ENCODE results near the gene UNC13B.
A peak's percentile ranks its signal among the peaks of the same experiment; 100 is the strongest.
"Not testable (repeated sequence)": the region's sequence is repeated elsewhere in the genome, so short reads cannot be mapped to it uniquely, and the experiment has no call there.

The UNC13B gene

DNA sequence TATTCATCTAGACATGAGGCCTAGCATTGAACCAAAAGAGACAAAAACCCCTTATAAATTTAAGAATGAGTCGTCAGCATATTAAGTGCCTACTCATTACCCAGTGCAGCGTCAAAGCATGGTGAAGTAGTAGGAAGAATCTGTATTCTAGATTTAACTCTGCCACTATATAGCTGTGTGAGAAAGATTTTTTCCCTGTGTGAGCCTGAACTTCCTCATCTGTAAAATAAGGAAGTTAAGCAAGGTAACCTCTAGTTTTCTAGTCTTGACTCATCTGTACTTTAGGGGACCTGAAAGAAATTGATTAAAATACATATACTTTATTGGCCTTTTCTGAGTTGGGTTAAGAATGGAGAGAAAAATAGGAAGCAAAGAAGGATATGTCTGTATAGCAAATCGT is 246.0 kb downstream of the UNC13B start:
- no peak overlapping the region for H3K27ac ChIP-seq
- TF ChIP-seq, protein P1, sequence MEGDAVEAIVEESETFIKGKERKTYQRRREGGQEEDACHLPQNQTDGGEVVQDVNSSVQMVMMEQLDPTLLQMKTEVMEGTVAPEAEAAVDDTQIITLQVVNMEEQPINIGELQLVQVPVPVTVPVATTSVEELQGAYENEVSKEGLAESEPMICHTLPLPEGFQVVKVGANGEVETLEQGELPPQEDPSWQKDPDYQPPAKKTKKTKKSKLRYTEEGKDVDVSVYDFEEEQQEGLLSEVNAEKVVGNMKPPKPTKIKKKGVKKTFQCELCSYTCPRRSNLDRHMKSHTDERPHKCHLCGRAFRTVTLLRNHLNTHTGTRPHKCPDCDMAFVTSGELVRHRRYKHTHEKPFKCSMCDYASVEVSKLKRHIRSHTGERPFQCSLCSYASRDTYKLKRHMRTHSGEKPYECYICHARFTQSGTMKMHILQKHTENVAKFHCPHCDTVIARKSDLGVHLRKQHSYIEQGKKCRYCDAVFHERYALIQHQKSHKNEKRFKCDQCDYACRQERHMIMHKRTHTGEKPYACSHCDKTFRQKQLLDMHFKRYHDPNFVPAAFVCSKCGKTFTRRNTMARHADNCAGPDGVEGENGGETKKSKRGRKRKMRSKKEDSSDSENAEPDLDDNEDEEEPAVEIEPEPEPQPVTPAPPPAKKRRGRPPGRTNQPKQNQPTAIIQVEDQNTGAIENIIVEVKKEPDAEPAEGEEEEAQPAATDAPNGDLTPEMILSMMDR (conservative IDR thresholded peaks at IDR 0.05), result no peak

DNA sequence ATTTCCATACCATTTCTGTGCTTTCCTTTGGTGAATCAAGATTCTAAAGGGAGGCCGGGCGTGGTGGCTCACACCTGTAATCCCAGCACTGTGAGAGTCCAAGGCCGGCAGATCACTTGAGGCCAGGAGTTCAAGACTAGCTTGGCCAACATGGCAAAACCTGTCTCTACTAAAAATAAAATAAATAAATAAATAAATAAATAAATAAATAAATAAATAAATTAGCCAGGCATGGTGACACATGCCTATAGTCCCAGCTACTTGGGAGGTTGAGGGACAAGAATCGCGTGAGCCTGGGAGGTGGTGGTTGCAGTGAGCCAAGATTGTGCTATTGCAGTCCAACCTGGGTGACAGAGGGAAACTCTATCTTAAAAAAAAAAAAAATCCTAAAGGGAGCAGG is 247.6 kb downstream of the UNC13B start:
- not testable (repeated sequence) for H3K27ac ChIP-seq

DNA sequence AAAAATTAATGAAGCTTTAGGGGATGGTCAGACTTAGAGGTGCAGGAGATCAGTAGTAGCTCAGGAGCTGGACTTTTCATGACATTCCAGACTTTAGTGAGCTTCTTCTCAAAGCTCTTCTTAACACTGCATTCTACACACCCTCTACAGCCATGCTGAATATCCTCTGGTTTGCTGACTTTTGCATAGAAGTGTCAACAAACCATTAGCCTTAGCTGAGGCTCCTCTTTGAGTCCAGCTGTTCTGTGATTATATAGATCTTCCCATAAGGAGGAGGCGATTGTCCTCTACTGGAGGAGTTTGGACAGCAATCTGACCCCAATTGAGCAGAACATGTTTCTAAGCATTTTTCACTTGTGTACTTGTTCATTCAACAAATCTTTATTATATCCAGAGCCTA is 253.1 kb downstream of the UNC13B start:
- no peak overlapping the region for H3K27ac ChIP-seq
- TF ChIP-seq, protein P1 (conservative IDR thresholded peaks at IDR 0.05), result no peak

DNA sequence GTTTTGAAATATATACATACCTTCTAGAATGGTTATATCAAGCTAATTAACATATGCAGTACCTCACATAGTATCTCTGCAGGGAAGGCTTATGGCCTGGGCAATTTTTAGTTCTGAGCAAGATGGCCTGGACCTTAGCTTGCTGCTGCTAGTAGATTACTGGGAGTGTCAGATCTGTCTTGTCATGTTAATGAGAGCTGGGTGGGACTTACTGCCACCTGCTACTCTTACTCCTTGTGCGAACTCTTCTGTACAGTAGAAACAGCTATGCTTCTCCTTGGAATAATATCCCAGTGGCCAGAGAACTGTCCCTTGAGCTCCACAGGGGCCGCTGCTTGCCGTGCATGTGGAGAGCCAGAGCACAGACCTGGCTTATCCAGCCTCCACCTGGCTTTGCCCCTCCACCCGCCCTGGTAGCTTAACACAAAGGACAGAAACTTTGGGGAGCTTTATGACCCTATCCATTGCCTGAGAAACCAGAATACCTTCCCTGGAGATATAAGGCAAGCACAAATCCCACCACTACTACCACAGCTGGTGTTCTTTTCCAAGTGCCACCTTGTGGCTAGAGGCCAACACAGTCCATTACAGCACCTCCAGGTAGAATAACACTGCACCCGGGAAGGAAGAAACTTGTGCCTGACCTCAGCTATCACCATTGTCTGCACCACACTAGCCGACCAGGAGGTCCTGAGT is 253.7 kb downstream of the UNC13B start:
- TF ChIP-seq, protein P1 (conservative IDR thresholded peaks at IDR 0.05), result peak; percentile 34

DNA sequence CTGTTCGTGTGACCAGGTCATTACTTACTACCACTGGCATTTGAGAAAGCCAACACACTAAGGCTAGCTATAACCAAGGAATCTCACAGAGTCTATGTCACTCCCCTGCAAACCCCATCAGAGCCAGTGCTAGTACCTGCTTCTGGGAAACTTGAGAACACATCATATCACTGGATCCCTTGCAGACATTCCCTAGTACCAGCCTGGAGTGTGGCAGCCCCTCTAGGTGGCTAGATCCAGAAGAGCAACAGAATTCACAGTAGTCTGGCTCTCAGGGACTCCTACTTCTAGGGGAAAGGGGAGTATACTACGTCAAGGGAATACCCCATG is 254.3 kb downstream of the UNC13B start:
- TF ChIP-seq, protein P1 (conservative IDR thresholded peaks at IDR 0.05), result no peak
- H3K27ac ChIP-seq, result no peak overlapping the region

More for the DNA sequence above, 253.7 kb downstream of the UNC13B start:
- no peak overlapping the region for H3K27ac ChIP-seq

DNA sequence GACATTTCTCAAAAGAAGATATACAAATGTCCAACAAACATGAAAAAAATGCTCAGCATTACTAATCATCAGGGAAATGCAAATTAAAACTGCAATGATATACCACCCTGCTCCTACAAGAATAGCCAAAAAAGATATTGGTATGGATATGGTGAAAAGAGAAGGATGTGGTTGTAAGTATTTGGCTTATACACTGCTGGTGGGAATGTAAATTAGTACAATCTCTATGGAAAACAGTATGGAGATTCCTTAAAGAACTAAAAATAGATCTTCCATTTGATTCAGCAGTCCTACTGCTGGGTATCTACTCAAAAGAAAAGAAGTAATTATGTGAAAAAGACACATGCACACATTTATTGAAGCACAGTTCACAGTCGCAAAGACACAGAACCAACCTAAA is 260.5 kb downstream of the UNC13B start:
- TF ChIP-seq, protein P1 (conservative IDR thresholded peaks at IDR 0.05), result no peak
- no peak overlapping the region for H3K27ac ChIP-seq

DNA sequence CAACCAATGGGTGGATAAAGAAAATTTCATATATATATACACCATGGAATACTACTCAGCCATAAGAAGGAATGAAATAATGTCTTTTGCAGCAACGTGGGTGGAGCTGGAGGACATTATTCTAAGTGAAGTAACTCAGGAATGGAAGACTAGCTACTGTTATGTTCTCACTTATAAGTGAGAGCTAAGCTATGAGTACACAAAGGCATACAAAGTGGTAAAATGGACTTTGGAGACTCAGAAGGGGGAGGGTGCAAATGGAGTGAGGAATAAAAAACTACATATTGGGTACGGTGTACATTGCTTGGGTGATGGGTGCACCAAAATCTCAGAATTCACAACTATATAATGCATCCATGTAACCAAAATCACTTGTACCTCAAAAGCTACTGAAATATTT is 260.9 kb downstream of the UNC13B start:
- TF ChIP-seq, protein P1 (conservative IDR thresholded peaks at IDR 0.05), result no peak
- no peak overlapping the region for H3K27ac ChIP-seq

DNA sequence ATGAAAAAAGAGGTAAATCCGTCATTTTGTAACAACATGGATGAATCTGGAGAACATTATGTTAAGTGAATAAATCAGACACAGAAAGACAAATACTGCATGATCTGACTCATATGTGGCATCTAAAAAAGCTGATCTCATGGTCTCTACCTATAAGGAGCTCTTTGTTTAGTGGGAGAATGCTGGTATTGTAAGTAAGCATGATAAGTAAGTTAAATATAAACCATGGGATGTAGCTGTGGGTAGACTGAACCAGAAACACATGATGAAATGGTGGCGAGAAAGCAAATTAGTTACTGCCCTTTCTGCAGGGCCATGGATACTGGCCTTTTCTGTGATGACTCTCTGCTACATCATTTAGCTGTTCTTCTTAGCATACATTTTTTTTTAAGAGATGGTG is 261.7 kb downstream of the UNC13B start:
- no peak overlapping the region for H3K27ac ChIP-seq
- TF ChIP-seq, protein P1 (conservative IDR thresholded peaks at IDR 0.05), result no peak
